Epithelial cell of esophagus (primary cell): ENCODE measurements around the gene TMC5.
A peak's percentile ranks its signal among the peaks of the same experiment; 100 is the strongest.

ENCODE experiments used
- DNase-seq: peaks from one replicate; pipeline ENCODE4 v3.0.0; 2010; ENCODE audit warnings: low read depth
- H3K4me3 ChIP-seq: 2 replicates; pipeline ENCODE4 v1.5.1; 2011; ENCODE audit warnings: mild to moderate bottlenecking, low read length, control low read depth
- TF ChIP-seq, protein P1 (sequence below): IDR thresholded peaks from 2 replicates; pipeline ENCODE4 v1.5.1; 2011; ENCODE audit warnings: low read depth, mild to moderate bottlenecking, low read length, control low read depth, inconsistent platforms; ENCODE audit not compliant: insufficient read depth; ENCODE audit errors: missing control alignments

TMC5 gene

DNA sequence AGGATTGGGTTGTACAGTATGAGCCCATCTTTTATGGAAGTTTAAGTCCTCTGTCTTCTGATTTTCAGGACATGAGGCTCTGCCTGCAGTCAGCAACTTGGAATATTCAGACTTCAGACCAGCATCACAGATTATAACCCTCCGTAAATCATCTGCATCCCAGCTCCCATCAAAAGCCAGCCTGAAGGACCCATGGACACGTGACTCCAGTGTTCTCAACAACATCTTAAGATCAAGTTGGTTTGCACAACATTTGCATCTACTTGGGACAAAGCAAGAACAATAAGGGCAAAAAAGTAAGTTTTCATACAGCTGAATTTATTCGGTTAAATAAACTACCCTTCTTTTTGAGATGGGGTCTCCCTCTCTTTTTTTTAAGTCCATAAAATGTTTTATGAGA, 12.7 kb downstream of the TMC5 start:
- TF ChIP-seq, protein P1, sequence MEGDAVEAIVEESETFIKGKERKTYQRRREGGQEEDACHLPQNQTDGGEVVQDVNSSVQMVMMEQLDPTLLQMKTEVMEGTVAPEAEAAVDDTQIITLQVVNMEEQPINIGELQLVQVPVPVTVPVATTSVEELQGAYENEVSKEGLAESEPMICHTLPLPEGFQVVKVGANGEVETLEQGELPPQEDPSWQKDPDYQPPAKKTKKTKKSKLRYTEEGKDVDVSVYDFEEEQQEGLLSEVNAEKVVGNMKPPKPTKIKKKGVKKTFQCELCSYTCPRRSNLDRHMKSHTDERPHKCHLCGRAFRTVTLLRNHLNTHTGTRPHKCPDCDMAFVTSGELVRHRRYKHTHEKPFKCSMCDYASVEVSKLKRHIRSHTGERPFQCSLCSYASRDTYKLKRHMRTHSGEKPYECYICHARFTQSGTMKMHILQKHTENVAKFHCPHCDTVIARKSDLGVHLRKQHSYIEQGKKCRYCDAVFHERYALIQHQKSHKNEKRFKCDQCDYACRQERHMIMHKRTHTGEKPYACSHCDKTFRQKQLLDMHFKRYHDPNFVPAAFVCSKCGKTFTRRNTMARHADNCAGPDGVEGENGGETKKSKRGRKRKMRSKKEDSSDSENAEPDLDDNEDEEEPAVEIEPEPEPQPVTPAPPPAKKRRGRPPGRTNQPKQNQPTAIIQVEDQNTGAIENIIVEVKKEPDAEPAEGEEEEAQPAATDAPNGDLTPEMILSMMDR, result no peak
- no peak for DNase-seq
- H3K4me3 ChIP-seq, result no peak overlapping the region

DNA sequence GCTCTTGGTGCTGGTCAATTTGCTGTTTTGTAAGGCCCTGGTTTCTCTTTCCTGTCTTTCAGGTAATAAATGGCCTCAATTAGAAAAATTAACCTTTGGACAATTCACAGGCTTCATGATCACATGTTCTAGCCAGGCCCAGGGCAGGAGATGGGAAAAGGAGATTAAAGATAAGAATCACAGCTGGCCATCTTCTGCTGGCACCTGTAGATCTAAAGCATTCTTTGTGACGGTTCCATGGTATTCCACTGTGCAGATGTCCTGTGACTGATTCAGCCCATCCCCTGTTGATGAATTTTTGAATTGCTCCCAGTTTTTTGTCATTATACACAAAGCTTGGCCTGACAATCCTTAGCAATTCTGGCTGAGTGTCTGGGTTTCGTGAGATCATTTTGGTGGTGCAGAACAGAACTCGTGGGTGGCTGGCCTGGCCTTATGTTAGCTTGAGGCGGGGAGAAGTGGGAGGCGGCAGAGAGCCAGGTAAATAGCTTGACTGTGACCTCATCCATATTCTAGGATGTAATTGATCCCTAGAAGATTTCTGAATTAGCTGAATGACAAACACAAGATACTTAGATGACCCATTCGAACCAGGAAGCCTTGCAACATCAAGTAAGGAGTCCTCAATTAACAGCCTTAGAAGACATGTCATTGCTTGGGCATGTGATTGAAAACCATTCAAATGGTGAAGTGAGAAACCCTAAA, 14.1 kb downstream of the TMC5 start:
- H3K4me3 ChIP-seq, result no peak overlapping the region
- peak; percentile 27 for DNase-seq
- TF ChIP-seq, protein P1, result no peak

DNA sequence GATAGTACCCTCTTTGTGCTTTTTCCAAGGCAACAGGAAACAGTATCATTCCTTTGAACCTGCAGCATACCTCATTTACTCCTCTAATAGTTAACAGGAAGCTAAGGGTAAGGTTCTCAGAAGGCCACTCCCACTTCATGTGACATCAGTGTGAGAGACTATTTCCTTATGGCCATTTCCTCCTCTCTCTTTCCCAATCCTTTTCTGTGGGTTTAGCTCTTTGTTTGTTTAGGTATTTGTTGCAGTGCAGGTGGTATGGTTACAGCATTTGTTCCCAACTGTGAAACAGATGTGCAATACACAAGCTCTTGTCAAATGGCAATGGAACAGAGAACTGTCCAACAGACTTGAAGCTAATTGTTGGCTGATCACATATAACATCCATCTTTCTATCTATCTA, 14.7 kb downstream of the TMC5 start:
- no peak overlapping the region for H3K4me3 ChIP-seq
- TF ChIP-seq, protein P1, result no peak
- DNase-seq, result peak; percentile 75

DNA sequence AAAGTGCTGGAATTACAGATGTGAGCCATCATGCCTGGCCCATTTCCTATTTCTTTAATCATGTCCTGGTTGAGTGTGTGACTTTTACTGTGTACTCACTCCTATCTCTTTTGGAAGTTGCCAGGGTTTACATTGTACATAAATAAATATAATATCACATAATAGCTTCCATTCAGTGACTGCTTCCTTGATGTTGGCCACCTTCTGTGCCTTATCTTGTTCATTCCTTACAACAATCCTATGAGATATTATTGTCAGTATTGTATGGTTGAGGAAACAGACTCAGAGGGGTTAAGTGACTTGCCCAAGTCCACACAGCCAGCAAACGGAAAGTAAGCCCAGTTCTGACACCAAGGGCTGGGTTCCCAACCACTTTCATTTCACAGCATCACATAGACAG, 16.9 kb downstream of the TMC5 start:
- TF ChIP-seq, protein P1, result no peak
- DNase-seq, result no peak
- no peak overlapping the region for H3K4me3 ChIP-seq

DNA sequence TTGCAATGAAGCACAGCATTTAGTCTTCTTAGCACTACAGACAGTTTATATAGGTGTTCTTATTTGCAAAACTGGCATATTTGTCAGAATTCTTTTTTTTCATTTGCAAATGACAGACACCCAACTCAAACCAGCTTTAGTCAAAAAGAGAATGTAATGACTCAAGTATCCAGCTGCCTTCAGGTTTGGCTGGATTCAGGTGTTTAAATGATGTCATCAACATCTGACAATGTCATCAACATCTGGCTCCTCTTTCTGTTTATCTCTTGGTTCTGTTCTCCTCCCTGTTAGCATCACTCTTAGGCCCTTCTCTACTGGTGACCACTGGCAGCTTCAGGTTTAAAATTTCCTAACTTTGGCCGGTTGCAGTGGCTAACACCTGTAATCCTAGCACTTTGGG, 18.9 kb downstream of the TMC5 start:
- no peak for DNase-seq
- TF ChIP-seq, protein P1, result no peak
- no peak overlapping the region for H3K4me3 ChIP-seq

DNA sequence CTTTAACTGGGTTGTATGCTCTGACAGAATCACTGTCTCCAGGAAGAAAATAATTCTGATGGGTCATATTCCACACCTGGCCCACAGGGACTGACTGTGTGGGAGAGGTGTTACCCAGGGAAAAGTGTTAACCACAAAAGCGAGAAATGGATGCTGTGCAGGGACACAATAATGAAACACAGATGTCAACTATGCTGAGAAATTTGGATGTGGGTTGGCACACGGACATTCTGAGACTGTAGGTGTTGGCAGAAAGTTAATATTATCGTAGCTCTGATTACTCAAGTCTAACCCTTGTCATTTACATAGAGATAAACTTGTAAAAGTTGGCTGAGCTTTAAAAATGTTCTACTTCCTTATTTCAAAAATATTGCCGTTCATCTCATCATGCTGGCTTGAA, 19.6 kb downstream of the TMC5 start:
- DNase-seq, result no peak
- TF ChIP-seq, protein P1, result no peak
- H3K4me3 ChIP-seq, result no peak overlapping the region

DNA sequence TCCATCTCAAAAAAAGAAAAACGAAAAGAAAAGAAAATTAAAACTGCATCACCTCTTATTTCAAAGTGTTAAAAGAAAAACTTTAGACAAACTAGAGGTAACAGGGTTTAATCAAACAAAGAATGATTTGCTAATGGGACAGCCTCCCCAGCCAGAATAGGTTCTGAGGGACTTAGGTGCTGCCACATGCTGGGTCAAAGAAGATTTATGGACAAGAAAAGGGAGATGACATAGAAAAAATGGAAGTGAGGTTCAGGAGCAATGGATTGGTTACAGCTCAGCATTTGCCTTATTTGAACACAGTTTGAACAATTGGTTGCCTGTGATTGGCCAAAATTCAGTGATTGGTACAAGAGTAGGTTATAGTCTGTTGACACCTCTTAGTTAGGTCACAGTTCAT, 21.1 kb downstream of the TMC5 start:
- H3K4me3 ChIP-seq, result no peak overlapping the region
- TF ChIP-seq, protein P1, result no peak
- no peak for DNase-seq
